Esophagus squamous epithelium (tissue), 5 donors: ENCODE results near the gene SLC6A9. TPM values are rescaled to one million over a fixed set of nuclear protein-coding genes. Genes with fewer than 3 reads are reported as not detected.

Source experiments
- DNase-seq: peaks from one replicate; lab custom pipeline; 2025; lab: John Stamatoyannopoulos, UW
- H3K27ac ChIP-seq, 4 donors: fragments of 200-600 bp; sonication (generic); one replicate each; pipeline ENCODE4 v1.5.1; 2016 to 2019; ENCODE audit warnings: mild to moderate bottlenecking in 1 of 4
- H3K27me3 ChIP-seq, 4 donors: fragments of 200-600 bp; sonication (generic); 1 replicate in 3 of 4; 2 replicates in 1 of 4; pipeline versions ENCODE4 v1.5.1 to v1.6.0; 2017 to 2021; ENCODE audit warnings: antibody characterized with exemption in 1 of 4
- H3K36me3 ChIP-seq, 3 donors: fragments of 200-600 bp; sonication (generic); one replicate each; pipeline ENCODE4 v1.5.1; 2016 to 2019
- H3K4me1 ChIP-seq, 3 donors: fragments of 200-600 bp; sonication (generic); one replicate each; pipeline ENCODE4 v1.5.1; 2017 to 2019
- H3K4me3 ChIP-seq, 4 donors: fragments of 200-600 bp; sonication (generic); 1 replicate in 3 of 4; 2 replicates in 1 of 4; pipeline ENCODE4 v1.5.1; 2016 to 2019; ENCODE audit warnings: mild to moderate bottlenecking in 2 of 4, moderate library complexity in 1 of 4
- H3K9me3 ChIP-seq, 3 donors: fragments of 200-600 bp; sonication (generic); one replicate each; pipeline ENCODE4 v1.5.1; 2016 to 2019
- CTCF ChIP-seq, 6 experiments: fragments of 450-650 bp in 4 of 6; fragments of 200-600 bp in 2 of 6; sonication (generic) in 2 of 6; IDR thresholded peaks; one replicate each; pipeline ENCODE4 v1.5.1; 2016 to 2019; ENCODE audit warnings: antibody characterized with exemption in 6 of 6, mild to moderate bottlenecking in 4 of 6, moderate library complexity in 4 of 6
- POLR2A ChIP-seq, 4 donors: fragments of 450-650 bp; IDR thresholded peaks; one replicate each; pipeline ENCODE4 v1.6.1; 2017; ENCODE audit warnings: antibody characterized with exemption in 4 of 4, mild to moderate bottlenecking in 4 of 4, moderate library complexity in 3 of 4
- WGBS, 2 donors: methylation state at CpG; one replicate each; pipeline ENCODE4 v1.1.5; 2018; 5-methylcytosine and 5-hydroxymethylcytosine counted together
- intact Hi-C: fragments of 100-400 bp; cut with DNase I; formaldehyde crosslinking; loops from one replicate; pipeline ENCODE4 v1.15.0; 2022
- total RNA-seq, 4 donors: library from RNA; depleted of rRNA; stranded (reverse); fragments of >200 nt; gene quantifications; one replicate each; pipeline ENCODE4 v1.1.0, GENCODE V29; 2016
- donor health status: DM: yes; HTN: yes; CAD: no.

Gene SLC6A9
- total RNA-seq, 4 donors from 2014 or later = 10.4 to 40.0 (median 23.2) TPM

GRCh38 chr1:44074415-44074814 is 43.2 kb upstream of the SLC6A9 start:
- H3K36me3 ChIP-seq = no peaks in the 10 kb centered on the region
- peak overlapping the region in 3 of 4 donors; percentile 47 to 57 (median 55) for H3K27ac ChIP-seq
- WGBS, 2 donors = 48 to 54% methylated on average over 3 of the region's 3 CpGs
- H3K4me3 ChIP-seq = no peak overlapping the region
- H3K9me3 ChIP-seq = no peaks in the 10 kb centered on the region
- TF ChIP-seq CTCF (IDR thresholded peaks at IDR 0.05) (no peak), POLR2A (IDR thresholded peaks at IDR 0.05) (no peak)
- peaks cover 0 to 5% (median 0%) of the 10 kb centered on the region in 4 donors for H3K27me3 ChIP-seq
- H3K4me1 ChIP-seq = peaks cover 0 to 5% (median 0%) of the 10 kb centered on the region in 3 donors
- intact Hi-C loops = no loop called here
- DNase-seq = no peak

GRCh38 chr1:44073528-44073927 is 42.3 kb upstream of the SLC6A9 start:
- Histone ChIP-seq H3K27ac (peak overlapping the region in 2 of 4 donors; percentile 38 to 57), H3K4me3 (no peak overlapping the region), H3K27me3 (peaks cover 0 to 11% (median 0%) of the 10 kb centered on the region in 4 donors), H3K36me3 (no peaks in the 10 kb centered on the region), H3K9me3 (no peaks in the 10 kb centered on the region), H3K4me1 (peaks cover 0 to 5% (median 0%) of the 10 kb centered on the region in 3 donors)
- WGBS, 2 donors = 58% methylated on average over 2 of the region's 2 CpGs
- DNase-seq = no peak
- intact Hi-C loops = no loop called here
- TF ChIP-seq POLR2A (IDR thresholded peaks at IDR 0.05) = no peak

- WGBS, 2 donors = 76 to 88% methylated on average over 2 of the region's 2 CpGs
- Histone ChIP-seq H3K9me3 (no peaks in the 10 kb centered on the region), H3K27me3 (peaks cover 0 to 11% (median 0%) of the 10 kb centered on the region in 4 donors), H3K4me3 (no peak overlapping the region), H3K4me1 (peaks cover 0 to 11% (median 0%) of the 10 kb centered on the region in 3 donors), H3K27ac (no peak overlapping the region), H3K36me3 (no peaks in the 10 kb centered on the region)
- TF ChIP-seq CTCF (IDR thresholded peaks at IDR 0.05) = no peak
- TF ChIP-seq POLR2A (IDR thresholded peaks at IDR 0.05) = no peak
- DNase-seq = no peak
- intact Hi-C loops = no loop called here
Observed at GRCh38 chr1:44072821-44073220, 41.6 kb upstream of the SLC6A9 start.

- TF ChIP-seq CTCF (IDR thresholded peaks at IDR 0.05) (no peak), POLR2A (IDR thresholded peaks at IDR 0.05) (no peak)
- no peak overlapping the region for H3K4me3 ChIP-seq
- intact Hi-C loops = no loop called here
- peaks cover 0 to 11% (median 0%) of the 10 kb centered on the region in 4 donors for H3K27me3 ChIP-seq
- H3K36me3 ChIP-seq = no peaks in the 10 kb centered on the region
- no peak for DNase-seq
- no peaks in the 10 kb centered on the region for H3K9me3 ChIP-seq
- H3K4me1 ChIP-seq = peaks cover 0 to 15% (median 0%) of the 10 kb centered on the region in 3 donors
- H3K27ac ChIP-seq = no peak overlapping the region
Observed at GRCh38 chr1:44072204-44072603, 40.9 kb upstream of the SLC6A9 start.

- Histone ChIP-seq H3K9me3 (no peaks in the 10 kb centered on the region), H3K4me3 (no peak overlapping the region), H3K27me3 (peaks cover 0 to 11% (median 0%) of the 10 kb centered on the region in 4 donors), H3K27ac (no peak overlapping the region), H3K4me1 (peaks cover 0 to 15% (median 0%) of the 10 kb centered on the region in 3 donors), H3K36me3 (no peaks in the 10 kb centered on the region)
- no peak for DNase-seq
- 53 to 61% methylated on average over 3 of the region's 3 CpGs for WGBS, 2 donors
- intact Hi-C loops = no loop called here
- TF ChIP-seq POLR2A (IDR thresholded peaks at IDR 0.05) (no peak), CTCF (IDR thresholded peaks at IDR 0.05) (no peak)
Observed at GRCh38 chr1:44071461-44071860, 40.2 kb upstream of the SLC6A9 start.
